GM12878 (cell line): ENCODE data around the gene PRKCZ.

Experiments used
- EP300 ChIP-seq, 2 experiments: fragments of 150-350 bp in 1 of 2; IDR thresholded peaks; 2 replicates each; pipeline ENCODE4 v1.6.1; 2011 to 2012; ENCODE audit warnings: low read depth in 2 of 2, low read length in 2 of 2, borderline replicate concordance in 1 of 2, improper control_type of control experiment in 1 of 2, inconsistent platforms in 1 of 2; ENCODE audit not compliant: control insufficient read depth in 1 of 2
- HCFC1 ChIP-seq: fragments of 150-350 bp; IDR thresholded peaks from 2 replicates; pipeline ENCODE4 v1.6.1; 2014; ENCODE audit warnings: low read length
- KDM1A ChIP-seq: fragments of 200-600 bp; sonication (generic); IDR thresholded peaks from 2 replicates; pipeline ENCODE4 v1.6.1; 2016; ENCODE audit warnings: borderline replicate concordance
- MYC ChIP-seq: IDR thresholded peaks from 2 replicates; pipeline ENCODE4 v1.6.1; 2011; ENCODE audit warnings: mild to moderate bottlenecking, low read length, moderate library complexity, inconsistent platforms; ENCODE audit not compliant: insufficient read depth, insufficient replicate concordance, insufficient read length, severe bottlenecking
- POLR2A ChIP-seq: IDR thresholded peaks from 2 replicates; pipeline ENCODE4 v1.6.1; 2011; ENCODE audit warnings: low read depth, mild to moderate bottlenecking, low read length
- SMARCA5 ChIP-seq: fragments of 450-650 bp; IDR thresholded peaks from 2 replicates; pipeline ENCODE4 v1.6.1; 2017; ENCODE audit warnings: mild to moderate bottlenecking
- TCF12 ChIP-seq: IDR thresholded peaks from 2 replicates; pipeline ENCODE4 v1.6.1; 2011; ENCODE audit warnings: low read depth, mild to moderate bottlenecking, low read length

DNA sequence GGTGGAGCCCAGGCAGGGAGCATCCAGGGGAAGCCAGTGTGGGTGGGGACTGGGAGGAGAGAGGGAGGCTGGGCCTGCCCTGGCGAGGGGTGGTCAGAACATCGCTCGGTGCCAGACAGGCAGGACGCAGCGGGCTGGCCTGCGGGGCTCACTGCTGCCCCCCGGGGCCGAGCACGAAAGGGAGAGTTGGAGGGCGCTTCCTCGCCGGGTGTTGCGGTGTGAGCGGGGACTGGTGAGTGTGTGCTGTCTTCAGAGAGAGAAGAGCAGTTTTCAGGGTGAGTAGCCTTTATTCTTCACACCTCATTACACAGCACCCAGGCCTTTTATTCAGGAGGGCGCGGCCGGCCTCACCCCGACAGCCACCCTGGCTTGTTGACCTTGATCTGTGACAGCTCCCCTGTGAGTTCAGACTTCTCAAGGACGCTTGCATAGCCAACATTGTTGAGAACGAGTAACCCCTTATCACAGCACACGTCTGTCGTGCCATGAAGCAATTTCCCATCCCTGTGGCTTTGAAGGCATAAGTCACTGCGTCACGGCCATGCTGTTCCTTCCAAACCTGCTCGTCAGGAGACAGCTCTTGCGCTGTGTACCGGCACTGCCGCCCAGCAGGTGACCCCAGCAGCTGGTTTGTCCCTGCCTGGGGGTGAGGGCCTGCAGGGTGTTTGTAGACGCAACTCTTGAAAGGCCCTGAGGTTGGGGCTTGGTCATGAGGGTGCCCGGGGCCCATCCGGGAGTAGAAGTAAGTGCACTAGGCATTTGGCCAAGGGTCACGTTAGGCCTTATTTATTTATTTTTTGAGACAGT lies 54.6 kb downstream of the PRKCZ start:
- no peak for TF ChIP-seq POLR2A
- no peak for TF ChIP-seq SMARCA5
- no peak for TF ChIP-seq TCF12
- TF ChIP-seq EP300 (IDR thresholded peaks at IDR 0.05; ENCODE audit: borderline replicate concordance in 1 of 2, control insufficient read depth in 1 of 2, low read depth in 2 of 2, low read length in 2 of 2): no peak
- TF ChIP-seq KDM1A: no peak
- no peak for TF ChIP-seq HCFC1
- TF ChIP-seq MYC: no peak
